Measurements from ENCODE around the gene MTERF4. TPM values are rescaled to one million over a fixed set of nuclear protein-coding genes. Genes with fewer than 3 reads are reported as not detected.

The MTERF4 gene
- total RNA-seq = 10 to 100 TPM; 17.1 to 17.8 TPM
- long read RNA-seq, donor 1, partial matches to known transcripts = 1 of 10 reads
- long read RNA-seq, donor 1, other reads (novel, unspliced or antisense) = 4 of 10 reads
- long read RNA-seq, donor 2, transcript MTERF4-211 (5 exons, 2,626 nt) = minor isoform, 6 of 47 reads
- long read RNA-seq, donor 2, transcript MTERF4-204 (3 exons, 802 nt) = minor isoform, 9 of 47 reads
- long read RNA-seq, donor 2, transcript MTERF4-202 (4 exons, 1,637 nt) = major isoform, 23 of 47 reads
- long read RNA-seq, donor 2, partial matches to known transcripts = 1 of 47 reads
- long read RNA-seq, donor 2, other reads (novel, unspliced or antisense) = 5 of 47 reads

GRCh38 chr2:241102239-241102803 lies at the start of gene MTERF4:
Gene MTERF4, minus strand, starts transcription at chr2:241102287. Its CDS starts 14 bp downstream, at chr2:241102273.
- intact Hi-C loops (cut with DNase I) = no loop called here
- DNase-seq (ENCODE audit: low spot score) = peak; percentile 96

GRCh38 chr2:241150660-241151530 lies 48.8 kb upstream of the MTERF4 start:
- no peak for DNase-seq (ENCODE audit: low spot score)
- intact Hi-C loops (cut with DNase I) = no loop called here

- DNase-seq (ENCODE audit: low spot score) = peak; percentile 99
- intact Hi-C loops (cut with DNase I) = no loop called here
Measured at GRCh38 chr2:241149925-241150659, 48.0 kb upstream of the MTERF4 start, which contains the start of gene PPP1R7. Gene PPP1R7, plus strand, starts transcription at chr2:241150467. Its CDS starts 29 bp downstream, at chr2:241150496.

- intact Hi-C loops (cut with DNase I) = no loop called here
- DNase-seq (ENCODE audit: low spot score) = no peak
Measured at GRCh38 chr2:241149675-241149924, 47.5 kb upstream of the MTERF4 start.

- intact Hi-C loops (cut with DNase I) = no loop called here
- DNase-seq (ENCODE audit: low spot score) = peak; percentile 98
Measured at GRCh38 chr2:241148891-241149674, 47.0 kb upstream of the MTERF4 start, which contains the start of gene PASK. Gene PASK, minus strand, starts transcription at chr2:241149472. Its CDS starts 6,440 bp downstream, at chr2:241143032.

GRCh38 chr2:241148239-241148638 lies 46.2 kb upstream of the MTERF4 start:
- no peak for DNase-seq (ENCODE audit: low spot score)
- intact Hi-C loops (cut with DNase I) = no loop called here

GRCh38 chr2:241147336-241147735 lies 45.2 kb upstream of the MTERF4 start:
- DNase-seq (ENCODE audit: low spot score) = no peak
- intact Hi-C loops (cut with DNase I) = no loop called here

GRCh38 chr2:241146286-241146685 lies 44.2 kb upstream of the MTERF4 start:
- intact Hi-C loops (cut with DNase I) = no loop called here
- no peak for DNase-seq (ENCODE audit: low spot score)

- DNase-seq (ENCODE audit: low spot score) = peak; percentile 43
- intact Hi-C loops (cut with DNase I) = no loop called here
Measured at GRCh38 chr2:241142593-241142992, 40.5 kb upstream of the MTERF4 start.

- DNase-seq (ENCODE audit: low spot score) = peak; percentile 31
- intact Hi-C loops (cut with DNase I) = no loop called here
Measured at GRCh38 chr2:241142063-241142462, 40.0 kb upstream of the MTERF4 start.

GRCh38 chr2:241141214-241141770 lies 39.2 kb upstream of the MTERF4 start:
- intact Hi-C loops (cut with DNase I) = no loop called here
- peak; percentile 70 for DNase-seq (ENCODE audit: low spot score)

- intact Hi-C loops (cut with DNase I) = no loop called here
- peak; percentile 15 for DNase-seq (ENCODE audit: low spot score)
Measured at GRCh38 chr2:241140445-241140840, 38.4 kb upstream of the MTERF4 start.

- intact Hi-C loops (cut with DNase I) = no loop called here
- DNase-seq (ENCODE audit: low spot score) = peak; percentile 62
Measured at GRCh38 chr2:241139531-241140444, 37.7 kb upstream of the MTERF4 start.

GRCh38 chr2:241138471-241138870 lies 36.4 kb upstream of the MTERF4 start:
- intact Hi-C loops (cut with DNase I) = no loop called here
- DNase-seq (ENCODE audit: low spot score) = peak; percentile 71

- intact Hi-C loops (cut with DNase I) = no loop called here
Measured at GRCh38 chr2:241137276-241138190, 35.4 kb upstream of the MTERF4 start.

GRCh38 chr2:241136661-241137260 lies 34.7 kb upstream of the MTERF4 start:
- intact Hi-C loops (cut with DNase I) = no loop called here
- peak; percentile 50 for DNase-seq (ENCODE audit: low spot score)

More at GRCh38 chr2:241137276-241138190, 35.4 kb upstream of the MTERF4 start:
- DNase-seq (ENCODE audit: low spot score) = peak; percentile 61
